ENCODE results near the gene C1orf198.

Gene C1orf198

DNA sequence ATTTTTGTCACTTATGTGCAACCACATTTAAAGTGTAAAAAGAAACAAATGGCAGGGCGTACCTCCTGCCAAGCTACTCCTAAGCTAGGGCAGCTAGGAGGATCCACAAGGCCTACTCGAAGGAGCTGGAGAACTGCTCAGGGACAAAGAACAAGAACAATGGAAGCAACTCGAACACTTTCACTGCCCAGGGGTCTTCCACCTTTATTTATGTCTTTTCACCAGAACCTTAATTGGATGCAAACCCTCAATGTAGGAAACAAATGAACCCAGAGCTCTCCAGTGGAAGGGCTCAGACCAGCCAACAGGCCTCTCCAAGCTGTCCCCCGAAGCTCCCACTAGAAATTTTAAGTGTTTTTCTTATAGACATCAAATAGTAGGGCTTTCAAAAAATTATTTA is 39.9 kb downstream of the C1orf198 start:
- DNase-seq: no peak

DNA sequence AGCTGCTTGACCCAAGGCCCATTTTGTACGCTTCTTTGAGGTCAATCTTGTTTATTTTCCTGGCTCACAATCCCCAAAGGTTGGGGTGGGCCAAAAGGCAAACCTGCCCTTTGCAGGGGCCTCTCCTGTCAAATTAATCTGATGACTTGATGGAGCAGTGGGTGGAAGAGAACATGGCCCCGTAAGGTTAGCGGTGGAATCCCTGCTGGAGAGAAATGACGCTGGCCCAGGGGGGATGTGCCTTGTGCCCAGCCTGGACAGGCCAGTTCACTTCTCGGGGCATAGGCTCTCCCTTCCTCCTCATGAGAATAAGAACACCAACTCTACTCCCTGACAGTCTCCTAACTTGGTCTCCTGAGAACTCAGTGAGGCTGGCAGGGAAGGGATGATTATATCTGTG is 40.5 kb downstream of the C1orf198 start:
- DNase-seq: no peak

DNA sequence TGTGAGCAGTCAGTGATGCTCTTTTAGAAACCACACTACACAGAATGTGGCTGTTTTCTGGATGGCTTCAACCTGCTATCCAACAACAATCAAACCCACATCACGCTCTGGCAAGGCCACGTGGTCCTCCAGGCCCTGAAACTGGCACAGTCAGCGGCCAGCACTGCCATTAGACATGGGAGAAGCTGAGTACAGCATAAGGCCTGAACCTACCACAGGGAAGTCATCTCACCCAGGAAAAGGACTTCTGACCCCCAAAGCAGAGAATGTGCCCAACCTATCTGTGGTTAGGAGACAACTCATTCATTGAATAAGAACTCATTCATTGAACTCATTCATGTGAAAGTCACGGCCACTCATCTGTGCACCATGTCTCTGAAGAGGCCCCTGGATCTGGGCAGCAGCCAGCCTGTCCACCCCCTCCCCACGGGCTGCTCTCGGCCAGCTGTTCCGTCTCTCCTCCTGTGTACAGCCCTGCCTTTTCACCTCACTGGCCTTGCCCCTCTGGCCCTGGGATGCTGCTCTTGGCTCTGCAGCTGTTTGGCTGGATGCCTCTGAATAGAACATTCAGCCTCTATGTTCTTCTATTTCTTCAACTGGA is 41.1 kb downstream of the C1orf198 start:
- DNase-seq: no peak

DNA sequence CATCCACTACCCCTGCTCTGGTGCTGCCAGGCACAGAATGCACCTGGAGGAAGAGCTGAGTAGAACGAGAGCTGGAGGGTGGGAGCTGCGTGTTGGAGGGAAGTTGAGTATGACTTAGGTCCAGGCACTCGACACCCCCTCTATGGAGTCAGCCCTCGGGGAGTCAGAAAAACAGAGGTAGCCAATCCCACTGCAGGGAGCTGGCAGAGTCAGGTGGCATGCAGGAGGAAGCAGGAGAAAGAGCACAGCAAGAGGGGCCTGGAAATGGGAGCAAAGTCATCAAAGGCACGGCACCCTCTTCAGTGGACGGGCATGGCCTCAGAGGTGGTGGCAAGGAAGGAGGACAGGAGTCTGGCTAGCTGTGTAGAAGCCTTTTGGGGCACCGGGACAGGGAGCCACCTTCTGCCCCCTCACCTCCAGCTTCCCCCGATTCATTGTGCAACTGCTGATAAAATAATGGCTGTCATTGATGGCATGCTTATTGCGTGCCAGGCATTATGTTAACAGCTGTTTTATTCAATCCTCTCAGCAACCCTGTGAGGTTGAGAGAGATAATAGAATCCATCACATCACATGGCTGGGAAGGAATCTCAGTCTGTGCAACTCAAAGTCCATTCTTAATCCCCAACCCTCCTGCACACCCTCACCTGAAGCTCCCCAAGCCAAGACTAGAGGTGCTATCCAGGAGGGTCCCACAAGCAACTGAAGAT is 42.0 kb downstream of the C1orf198 start:
- DNase-seq: no peak

DNA sequence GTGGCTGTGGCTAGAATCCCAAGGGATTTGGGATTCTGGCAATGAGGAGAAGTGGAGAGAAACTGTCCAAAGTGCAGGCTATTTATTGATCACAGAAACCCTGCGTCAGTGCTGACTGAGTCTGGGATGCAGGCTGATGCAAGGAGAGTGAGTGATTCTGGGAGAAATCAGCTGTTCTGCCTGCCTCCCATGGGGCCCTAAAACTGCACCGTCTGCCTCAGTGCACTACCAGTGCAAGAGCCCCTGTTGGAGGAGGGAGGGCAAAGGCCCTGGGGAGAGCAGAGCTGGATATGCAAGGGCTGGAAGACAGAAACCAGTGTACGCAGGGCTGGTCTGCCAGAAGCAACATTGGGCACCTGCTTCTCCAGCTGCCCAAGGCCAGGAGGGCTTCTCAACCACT is 42.6 kb downstream of the C1orf198 start:
- DNase-seq: no peak

DNA sequence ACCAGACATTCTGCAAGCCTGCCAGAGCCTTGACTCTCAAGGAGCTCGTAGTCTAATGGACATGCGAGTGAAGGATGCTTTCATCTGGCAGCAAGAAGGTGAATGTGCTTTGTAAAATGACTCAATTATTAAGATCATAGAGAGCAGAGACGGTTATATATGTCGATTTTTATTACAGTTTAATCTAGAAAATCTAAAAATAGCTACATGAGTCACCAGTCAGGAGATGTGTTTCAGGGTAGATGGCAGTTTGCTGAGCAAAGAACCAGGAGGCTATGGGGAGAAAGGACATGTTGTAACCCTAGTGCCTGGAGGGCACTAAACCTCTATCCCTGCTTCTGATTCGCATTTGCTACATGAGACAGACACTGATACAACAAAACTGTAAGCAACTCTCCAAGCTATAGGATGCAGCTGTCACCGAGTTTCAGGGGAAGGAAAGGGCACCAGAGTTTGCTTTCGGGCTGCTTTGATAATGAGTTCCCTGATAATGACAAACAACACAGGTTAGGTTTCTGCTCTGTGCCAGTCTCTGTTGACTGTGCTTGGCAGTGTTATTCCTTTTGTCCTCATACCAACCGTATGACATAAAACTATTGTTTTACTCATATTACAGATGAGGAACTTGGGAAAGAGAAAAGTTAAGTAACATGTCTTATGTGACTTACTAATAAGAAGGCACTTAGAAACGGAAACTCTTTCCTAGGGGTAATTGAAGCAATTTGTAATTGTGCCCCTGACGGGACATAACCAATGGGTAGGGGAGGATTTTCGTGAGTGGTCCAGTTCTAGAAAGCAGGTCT is 43.2 kb downstream of the C1orf198 start:
- DNase-seq: no peak

DNA sequence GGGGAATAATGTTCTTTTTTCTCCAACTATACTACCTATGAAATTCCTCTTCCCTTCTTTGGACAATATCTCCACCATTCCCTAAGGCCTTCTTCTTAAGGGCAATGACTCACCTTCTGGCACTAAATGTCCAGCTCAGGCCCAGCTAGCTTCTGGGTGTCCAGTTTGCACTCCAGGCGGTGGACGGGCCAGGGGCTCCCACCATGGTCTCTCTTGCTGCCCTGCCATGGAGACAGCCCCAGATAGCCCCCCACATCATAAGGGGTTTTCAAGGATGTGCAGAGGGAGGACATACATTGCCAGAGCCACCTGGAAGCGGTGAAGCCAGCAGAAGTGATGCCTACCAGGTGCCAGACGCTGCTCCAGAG is 43.8 kb downstream of the C1orf198 start:
- no peak for DNase-seq

DNA sequence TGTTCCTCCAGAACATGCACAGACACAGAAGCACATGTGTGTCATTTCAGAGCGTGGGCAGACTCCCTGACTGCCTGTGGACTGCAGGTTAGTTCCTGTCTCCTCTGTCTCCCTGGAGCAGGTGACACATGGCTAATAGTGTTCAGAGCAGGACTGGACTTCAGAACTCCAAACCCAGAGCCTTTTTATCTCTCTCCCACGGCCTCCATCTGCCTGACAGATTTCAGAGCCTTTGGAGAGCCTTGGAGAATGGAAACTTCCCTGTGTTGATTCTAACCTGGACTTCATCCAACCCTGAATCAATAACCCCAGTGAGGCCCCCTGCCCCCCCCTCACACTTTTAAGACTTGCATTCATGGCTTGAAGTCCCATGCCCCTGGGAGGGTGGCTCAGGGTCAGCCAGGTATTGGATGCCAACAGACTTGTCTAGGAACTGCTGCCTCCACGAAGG is 44.4 kb downstream of the C1orf198 start:
- DNase-seq: no peak

DNA sequence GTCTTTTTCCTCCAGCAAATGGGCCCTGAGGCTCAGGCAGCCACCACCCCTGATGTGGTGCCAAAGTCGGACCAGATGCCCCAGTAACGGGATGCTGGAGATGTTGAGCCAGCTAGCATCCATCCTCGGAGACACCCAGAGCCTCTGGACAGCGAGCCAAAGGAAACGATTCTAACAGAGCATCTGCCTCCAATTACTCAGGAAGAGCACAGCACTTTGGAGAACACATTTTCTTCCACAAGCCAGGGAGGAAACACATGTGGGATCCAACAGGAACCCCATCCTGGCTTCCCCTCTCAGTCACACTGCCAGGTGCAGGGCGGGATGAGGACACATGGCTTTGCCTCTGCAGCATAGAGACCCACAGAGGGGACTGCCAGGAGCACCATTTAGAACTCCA is 44.9 kb downstream of the C1orf198 start:
- DNase-seq: no peak

DNA sequence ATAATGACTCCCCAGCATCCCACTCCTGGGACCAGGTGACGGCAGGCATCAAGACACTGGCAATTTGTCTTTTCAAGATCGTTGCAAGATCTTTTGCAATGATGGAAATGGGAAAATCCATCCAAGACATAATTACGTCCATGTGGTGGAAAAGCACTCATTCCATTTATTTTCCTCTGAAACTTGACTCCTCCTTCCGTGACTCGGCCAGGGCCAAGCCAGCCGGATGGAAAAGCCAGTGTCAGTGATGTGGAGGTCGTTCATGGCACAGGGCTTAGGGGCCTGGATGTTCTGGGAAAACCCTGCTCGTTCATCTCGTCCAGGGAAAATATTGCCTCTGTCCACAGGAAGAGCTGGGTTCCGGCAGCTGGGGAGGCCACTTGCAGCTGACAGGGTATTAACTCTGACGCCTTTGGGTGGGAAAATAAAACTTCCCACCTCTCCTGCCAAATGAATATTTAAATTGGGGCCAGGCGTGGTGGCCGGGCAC is 46.2 kb downstream of the C1orf198 start:
- no peak for DNase-seq

DNA sequence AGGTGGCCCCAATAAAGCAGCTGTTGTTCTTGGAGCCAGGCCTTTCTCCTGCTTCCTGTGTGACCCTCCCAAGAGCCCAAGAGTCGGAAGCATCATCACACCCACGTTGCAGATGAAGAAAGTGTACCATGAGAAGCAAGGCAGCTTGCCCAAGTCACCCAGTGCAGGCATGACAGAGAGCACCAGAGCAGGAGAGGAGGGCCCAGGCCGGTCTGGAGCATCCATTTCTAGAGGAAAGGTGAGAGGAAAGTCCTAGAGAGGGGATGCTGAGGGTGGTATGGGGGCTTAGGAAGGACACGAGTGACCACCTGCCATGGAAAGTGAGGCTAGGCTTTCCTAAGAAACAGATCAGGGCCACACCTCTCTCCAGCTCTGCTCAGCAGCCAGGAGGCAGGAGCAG is 47.0 kb downstream of the C1orf198 start:
- DNase-seq: no peak

DNA sequence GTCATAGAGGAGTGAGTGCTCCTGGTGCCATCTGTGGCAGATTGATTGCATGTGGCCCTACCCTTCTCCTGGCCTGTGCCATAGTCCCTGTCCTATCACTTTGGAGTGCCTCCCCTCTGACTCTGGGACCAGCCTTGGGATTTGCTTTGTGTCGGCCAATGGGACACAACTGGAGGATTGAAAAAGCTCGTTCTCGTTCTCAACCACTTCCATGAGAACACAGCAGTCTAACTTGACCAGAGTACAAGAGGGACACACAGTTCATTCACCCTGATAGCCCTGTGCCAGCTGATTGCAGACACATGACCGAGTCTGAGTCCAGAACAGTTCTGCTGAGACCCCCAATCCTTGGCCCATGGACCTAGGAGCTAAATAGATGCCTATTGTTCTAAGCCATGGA is 47.8 kb downstream of the C1orf198 start:
- DNase-seq: no peak

DNA sequence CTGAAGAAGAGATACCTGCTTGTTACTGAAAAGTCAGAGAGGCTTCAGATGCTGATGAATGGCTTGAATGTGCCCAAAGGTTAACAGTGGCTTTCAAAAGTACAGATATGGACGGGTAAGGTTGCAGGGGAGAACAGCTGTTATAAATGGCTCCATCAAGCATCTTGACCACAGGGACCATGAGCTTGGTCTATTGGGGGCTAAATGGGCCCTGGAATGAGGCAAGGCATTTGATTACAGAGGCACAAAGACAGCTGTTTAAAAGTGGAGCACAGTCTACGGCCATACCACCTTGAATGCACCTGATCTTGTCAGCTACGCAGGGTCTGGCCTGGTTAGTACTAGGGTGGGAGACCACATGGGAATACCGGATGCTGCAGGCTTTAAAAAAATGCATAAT is 48.3 kb downstream of the C1orf198 start:
- no peak for DNase-seq

DNA sequence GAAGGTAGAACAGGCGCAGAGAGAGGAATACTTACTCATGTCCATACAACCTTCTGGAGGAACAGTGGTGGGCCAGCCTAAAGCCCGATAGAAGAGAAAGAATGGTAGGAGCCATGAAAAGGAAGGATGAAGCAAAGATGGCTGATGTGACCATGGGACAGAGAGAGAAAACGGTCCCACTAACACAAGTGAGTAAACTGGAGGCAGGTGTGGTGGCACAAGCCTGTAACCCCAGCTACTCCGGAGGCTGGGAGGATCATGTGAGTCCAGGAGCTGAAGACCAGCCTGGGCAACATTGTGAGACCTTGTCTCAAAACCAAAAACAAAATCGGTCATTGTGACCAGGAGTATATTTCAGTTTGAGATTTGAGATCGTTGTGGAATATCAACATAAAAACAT is 49.4 kb downstream of the C1orf198 start:
- DNase-seq: no peak

DNA sequence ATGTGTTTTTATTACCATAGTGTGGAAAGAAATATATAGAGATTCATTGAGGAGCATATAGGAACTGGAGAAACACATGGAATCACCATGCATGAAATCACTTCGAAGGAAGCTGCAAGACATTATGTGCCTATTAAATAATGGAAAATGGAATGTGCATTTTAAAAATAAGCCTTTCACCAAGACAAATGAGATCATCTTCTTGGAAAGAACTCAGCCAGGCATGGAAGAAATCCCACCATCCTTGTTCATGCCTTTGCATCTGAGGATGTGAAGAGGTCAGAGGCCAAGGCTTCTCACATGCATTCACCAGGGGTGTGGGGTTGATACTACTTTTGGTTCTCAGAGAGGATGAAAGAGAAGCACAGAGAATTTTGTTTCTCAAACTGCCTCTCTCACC is 50.0 kb downstream of the C1orf198 start:
- DNase-seq: no peak

DNA sequence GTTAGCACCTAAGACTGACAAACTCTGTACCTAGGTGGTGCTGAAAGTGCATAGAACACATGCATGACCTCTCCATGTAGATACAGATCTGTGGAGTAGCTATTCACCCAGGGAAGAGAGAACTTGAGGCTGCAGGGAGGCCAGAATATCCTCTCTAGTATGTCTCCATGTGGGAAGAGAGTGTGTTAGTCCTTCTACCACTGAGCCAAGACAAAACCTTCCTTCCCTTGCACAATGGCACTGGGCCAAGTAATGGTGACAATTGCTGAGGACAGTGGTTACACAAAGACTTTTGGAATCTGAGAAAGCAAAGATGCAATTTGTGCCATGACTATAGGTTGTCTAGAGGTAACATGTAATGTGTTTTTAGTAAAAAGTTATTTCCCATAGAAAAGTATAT is 52.3 kb downstream of the C1orf198 start:
- DNase-seq: no peak

DNA sequence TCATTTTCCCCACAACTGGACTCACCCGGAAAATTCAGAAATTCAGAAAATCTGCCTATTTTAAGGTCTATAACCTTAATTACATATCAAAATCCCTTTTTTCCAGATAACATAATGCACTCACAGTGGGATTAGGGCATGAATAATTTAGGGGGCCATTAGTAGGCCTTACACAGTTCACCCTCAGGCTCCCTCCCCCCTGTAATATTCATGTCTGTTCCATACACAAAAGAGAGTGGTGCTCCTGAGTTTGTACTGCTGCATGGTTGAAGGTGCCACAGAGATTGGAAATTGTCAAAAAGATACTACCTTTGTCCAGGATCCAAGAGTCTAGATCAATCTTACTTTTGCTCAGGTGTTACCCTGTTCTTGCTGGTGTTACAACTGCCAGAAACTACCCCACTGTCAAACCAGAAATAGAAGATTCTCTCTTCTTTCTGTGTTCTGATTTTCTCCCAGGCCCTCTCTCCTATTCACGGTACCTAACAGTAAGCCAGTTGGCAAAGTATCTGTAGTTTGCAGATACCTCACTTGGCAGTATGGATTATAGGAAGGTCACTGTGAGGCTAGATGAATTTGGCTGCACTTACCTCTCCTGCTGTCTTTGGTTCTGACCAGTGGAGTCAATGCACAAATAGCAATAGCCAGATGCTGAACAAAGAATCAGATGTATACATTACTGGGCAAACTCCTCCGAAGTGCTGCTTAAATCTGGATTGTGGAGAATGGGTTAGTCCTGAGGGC is 53.2 kb downstream of the C1orf198 start:
- DNase-seq: no peak

DNA sequence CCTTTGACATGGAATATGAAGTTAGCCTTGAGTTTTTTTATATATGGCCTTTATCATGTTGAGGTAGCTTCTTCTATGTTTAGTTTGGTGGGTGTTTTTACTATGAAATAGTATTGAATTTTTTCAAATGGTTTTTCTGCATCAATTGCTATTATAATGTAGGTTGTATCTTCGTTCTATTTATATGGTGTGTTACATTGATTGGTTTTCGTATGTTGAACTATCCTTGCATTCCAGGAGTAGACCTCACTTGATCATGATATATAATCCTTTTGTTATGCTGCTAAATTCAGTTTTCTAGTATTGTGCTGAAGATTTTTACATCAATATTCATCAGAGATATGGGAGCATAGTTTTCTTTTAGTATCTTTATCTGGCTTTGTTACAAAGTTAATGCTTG is 55.8 kb downstream of the C1orf198 start:
- DNase-seq: no peak

DNA sequence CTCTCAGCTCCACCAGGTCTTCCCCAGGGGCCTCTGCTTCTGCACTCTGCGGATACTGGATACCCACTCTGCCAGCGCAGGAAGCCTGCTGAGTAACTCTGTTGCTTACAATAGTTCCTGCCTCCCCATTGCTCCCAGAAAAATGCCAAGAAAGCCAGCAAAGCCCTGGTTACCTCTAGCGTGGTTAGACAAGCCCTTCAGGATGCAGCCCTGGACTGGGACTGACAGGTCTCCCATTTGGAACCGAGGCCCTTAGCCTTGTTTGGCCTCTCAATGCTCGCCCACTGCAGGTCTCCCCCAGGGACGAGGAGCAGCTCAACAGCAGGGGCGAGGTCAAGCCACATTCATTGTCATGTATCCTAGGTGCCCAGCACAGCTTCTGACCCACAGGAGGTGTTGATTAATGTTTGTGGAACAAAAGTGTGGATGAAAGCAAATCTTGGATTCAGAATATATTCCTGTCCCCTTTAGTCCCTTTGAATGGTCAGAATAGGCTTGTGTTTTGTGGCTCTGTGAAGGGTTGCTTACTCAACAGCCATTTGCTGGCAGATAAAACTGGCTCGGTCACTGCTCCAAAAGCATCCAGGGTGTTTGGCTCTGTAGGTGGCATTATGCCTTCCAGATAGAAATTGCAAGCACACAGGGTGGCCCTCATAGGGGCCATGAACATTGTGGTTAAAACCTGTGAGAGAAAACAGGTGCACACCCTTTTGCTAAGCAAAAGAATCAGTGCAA is 58.9 kb downstream of the C1orf198 start:
- no peak for DNase-seq

DNA sequence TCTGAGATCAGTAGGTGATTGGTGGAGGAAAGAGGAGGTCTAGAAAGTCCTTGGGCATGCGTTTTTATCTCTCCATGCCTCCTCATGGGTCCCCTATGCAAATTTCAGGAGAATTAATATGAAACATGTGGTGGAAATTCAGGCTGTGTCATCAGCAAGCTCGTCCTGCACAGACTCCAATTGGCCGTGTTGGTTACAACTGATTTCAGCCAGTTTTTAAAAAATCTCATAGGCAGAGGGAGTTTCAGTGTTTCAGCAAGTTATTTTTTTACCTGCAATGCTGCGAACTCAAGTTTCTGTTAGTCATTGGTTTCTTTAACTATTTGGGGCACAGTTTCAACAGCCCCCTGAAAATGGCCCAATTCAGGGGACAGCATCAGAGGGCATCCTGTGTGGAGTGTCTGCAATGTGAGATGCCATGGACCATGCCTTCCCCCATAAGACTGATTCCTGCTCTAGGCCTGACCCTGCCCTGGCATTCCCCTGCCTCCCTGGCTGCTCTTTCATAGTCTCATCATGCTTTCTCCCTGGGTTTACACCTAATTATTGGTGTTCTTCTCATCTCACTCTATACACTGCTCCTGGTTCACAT is 59.9 kb downstream of the C1orf198 start:
- no peak for DNase-seq

DNA sequence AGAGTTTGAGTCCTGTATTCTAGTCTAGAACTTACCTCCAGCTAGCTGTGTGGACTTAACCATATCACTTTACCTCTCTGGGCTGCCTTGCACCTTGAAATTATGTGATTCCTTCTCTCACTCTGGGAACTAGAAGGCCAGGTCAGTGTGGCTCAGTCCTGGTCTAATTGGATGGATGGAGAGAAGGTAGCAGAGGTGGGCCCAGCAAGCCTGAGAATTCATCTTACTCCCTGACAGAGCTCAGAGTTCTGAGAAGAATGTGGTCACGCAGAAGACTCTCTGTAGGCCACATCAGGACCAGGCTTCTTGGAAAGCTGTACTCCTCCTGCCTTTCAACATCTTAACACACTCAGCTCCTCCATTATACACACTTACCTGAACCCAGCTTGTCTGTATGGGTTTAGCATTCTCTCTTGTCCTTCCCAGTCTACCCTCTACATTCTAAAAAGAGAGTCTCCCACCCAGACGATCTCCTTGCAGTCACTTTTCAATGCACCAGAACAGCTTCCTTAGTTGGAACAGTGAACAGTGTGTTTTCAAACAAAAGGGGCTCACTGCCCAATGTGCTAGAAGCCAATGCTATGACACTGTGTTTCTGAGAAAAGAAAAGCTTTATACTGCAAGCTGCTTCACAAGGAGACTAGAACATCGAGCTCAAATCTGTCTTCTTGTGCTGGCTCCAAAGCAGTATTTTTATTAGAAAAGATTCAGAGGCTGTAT is 60.6 kb downstream of the C1orf198 start:
- DNase-seq: no peak

DNA sequence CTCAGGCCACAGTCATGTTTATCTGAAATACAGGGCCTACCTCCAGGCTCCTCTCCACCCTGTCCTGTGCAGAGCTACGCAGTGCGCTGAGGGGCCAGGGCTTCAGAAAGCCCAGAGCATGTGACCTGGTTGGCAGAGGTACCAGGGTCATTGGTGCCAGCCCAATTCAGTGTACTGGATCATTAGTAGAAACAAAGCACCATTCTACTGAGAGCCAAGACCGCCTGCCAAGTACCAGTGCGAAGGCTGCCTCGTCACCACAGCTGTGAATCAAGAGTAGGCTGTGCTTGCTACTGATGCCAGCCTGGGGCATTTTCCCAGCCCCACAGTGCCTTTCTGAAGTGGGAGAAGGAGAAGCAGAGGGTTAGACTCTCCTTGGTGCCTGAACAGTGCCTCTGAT is 61.3 kb downstream of the C1orf198 start:
- no peak for DNase-seq
